Dedifferentiated amniotic fluid mesenchymal stem cell (primary cell): ENCODE results near the gene NEFH.
"Not testable (repeated sequence)": the region's sequence is repeated elsewhere in the genome, so short reads cannot be mapped to it uniquely, and the experiment has no call there.

ENCODE experiments used
- DNase-seq: peaks from one replicate; pipeline ENCODE4 v3.0.0-alpha.2; 2016; ENCODE audit errors: extremely low spot score

The NEFH gene

GRCh38 chr22:29479417-29480261, at the start of gene NEFH:
TSS of gene NEFH (plus strand) at chr22:29480218. CDS start at chr22:29480263, 45 bp downstream.
- DNase-seq = no peak

- DNase-seq = no peak
Observed at GRCh38 chr22:29431986-29432385, 48.0 kb upstream of the NEFH start.

- no peak for DNase-seq
Observed at GRCh38 chr22:29433856-29434255, 46.2 kb upstream of the NEFH start.

- no peak for DNase-seq
Observed at GRCh38 chr22:29434288-29434687, 45.7 kb upstream of the NEFH start.

- DNase-seq = no peak
Observed at GRCh38 chr22:29435236-29436136, 44.5 kb upstream of the NEFH start.

- DNase-seq = not testable (repeated sequence)
Observed at GRCh38 chr22:29438283-29438682, 41.7 kb upstream of the NEFH start, which contains the start of gene RFPL1. TSS of gene RFPL1 (plus strand) at chr22:29438583.

- DNase-seq = no peak
Observed at GRCh38 chr22:29442976-29443375, 37.0 kb upstream of the NEFH start.

GRCh38 chr22:29443452-29443851, 36.6 kb upstream of the NEFH start:
- DNase-seq = no peak

GRCh38 chr22:29443861-29444792, 35.9 kb upstream of the NEFH start:
- DNase-seq = no peak

GRCh38 chr22:29445508-29445907, 34.5 kb upstream of the NEFH start:
- no peak for DNase-seq

- no peak for DNase-seq
Observed at GRCh38 chr22:29447906-29448305, 32.1 kb upstream of the NEFH start.

- DNase-seq = no peak
Observed at GRCh38 chr22:29449296-29449875, 30.6 kb upstream of the NEFH start.

- no peak for DNase-seq
Observed at GRCh38 chr22:29450222-29450621, 29.8 kb upstream of the NEFH start.

GRCh38 chr22:29451863-29452262, 28.2 kb upstream of the NEFH start:
- DNase-seq = no peak

GRCh38 chr22:29454276-29454675, 25.7 kb upstream of the NEFH start:
- DNase-seq = no peak

- no peak for DNase-seq
Observed at GRCh38 chr22:29456211-29456671, 23.8 kb upstream of the NEFH start.

GRCh38 chr22:29457730-29458129, 22.3 kb upstream of the NEFH start:
- no peak for DNase-seq

GRCh38 chr22:29458551-29458950, 21.5 kb upstream of the NEFH start:
- DNase-seq = no peak

GRCh38 chr22:29459773-29460172, 20.2 kb upstream of the NEFH start:
- no peak for DNase-seq

GRCh38 chr22:29461263-29461662, 18.8 kb upstream of the NEFH start:
- no peak for DNase-seq

- no peak for DNase-seq
Observed at GRCh38 chr22:29463629-29464028, 16.4 kb upstream of the NEFH start.
